Measurements from ENCODE around the gene PCSK6.

DNA sequence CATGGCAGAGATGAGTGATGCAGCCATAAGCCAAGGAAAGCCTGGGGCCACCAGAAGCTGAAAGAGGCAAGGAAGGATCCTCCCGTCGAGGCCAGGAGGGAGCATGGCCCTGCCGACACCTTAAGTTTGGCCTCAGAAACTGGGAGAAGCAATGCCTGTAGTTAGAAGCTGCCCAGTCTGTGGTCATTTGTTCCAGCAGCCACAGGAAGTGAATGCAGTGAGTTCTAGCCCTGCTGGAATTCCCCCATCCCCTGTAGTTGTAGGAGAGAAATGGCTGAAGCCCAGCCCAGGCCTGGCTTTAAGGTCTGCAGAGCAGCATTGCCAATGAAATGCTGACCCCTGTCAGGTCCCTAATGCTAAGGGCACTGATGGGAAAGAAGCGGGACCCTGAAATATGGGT lies 225.5 kb downstream of the PCSK6 start:
- TF ChIP-seq, protein P1, sequence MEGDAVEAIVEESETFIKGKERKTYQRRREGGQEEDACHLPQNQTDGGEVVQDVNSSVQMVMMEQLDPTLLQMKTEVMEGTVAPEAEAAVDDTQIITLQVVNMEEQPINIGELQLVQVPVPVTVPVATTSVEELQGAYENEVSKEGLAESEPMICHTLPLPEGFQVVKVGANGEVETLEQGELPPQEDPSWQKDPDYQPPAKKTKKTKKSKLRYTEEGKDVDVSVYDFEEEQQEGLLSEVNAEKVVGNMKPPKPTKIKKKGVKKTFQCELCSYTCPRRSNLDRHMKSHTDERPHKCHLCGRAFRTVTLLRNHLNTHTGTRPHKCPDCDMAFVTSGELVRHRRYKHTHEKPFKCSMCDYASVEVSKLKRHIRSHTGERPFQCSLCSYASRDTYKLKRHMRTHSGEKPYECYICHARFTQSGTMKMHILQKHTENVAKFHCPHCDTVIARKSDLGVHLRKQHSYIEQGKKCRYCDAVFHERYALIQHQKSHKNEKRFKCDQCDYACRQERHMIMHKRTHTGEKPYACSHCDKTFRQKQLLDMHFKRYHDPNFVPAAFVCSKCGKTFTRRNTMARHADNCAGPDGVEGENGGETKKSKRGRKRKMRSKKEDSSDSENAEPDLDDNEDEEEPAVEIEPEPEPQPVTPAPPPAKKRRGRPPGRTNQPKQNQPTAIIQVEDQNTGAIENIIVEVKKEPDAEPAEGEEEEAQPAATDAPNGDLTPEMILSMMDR (IDR thresholded peaks at IDR 0.05; ENCODE audit: insufficient read depth, low read depth, low read length) = no peak
- TF ChIP-seq EZH2 (IDR thresholded peaks at IDR 0.05; ENCODE audit: insufficient read depth, low read length) = no peak
